HCT116 (cell line): ENCODE data around the gene KLHL6. TPM values are rescaled to one million over a fixed set of nuclear protein-coding genes. Genes with fewer than 3 reads are reported as not detected.

Experiments
- ATAC-seq: fragments of 200-7000 bp; cut with Tn5 transposase; 2 replicates; pipeline ENCODE4 v1.9.1; 2020; ENCODE audit warnings: mild to moderate bottlenecking, moderate library complexity
- BruUV-seq: library from RNA; stranded (reverse); fragments of 400-500 nt; replicated peaks from 2 replicates; lab custom pipeline; 2021; lab: Mats Ljungman, UMichigan
- CTCF ChIA-PET: fragments of 300-600 bp; sonication (Branson Sonifier 250); formaldehyde crosslinking; loops from one replicate; lab custom pipeline; 2021; ENCODE audit warnings: antibody characterized with exemption; lab: Charles Lee
- POLR2A ChIA-PET: fragments of 300-600, 350-600 bp; sonication (Branson Sonifier 250); formaldehyde crosslinking; loops from one replicate; lab custom pipeline; 2021; ENCODE audit warnings: antibody characterized with exemption; lab: Charles Lee
- RAD21 ChIA-PET, 2 experiments: fragments of 300-600 bp; sonication (Branson Sonifier 250); formaldehyde crosslinking; loops; one replicate each; lab custom pipeline; 2023; ENCODE audit warnings: low total read pairs in 2 of 2; ENCODE audit not compliant: uncharacterized antibody in 2 of 2, unreplicated experiment in 2 of 2, low non-redundant PET in 1 of 2; lab: Charles Lee
- DNase-seq: peaks from one replicate; pipeline ENCODE4 v3.0.0-alpha.2; 2010; ENCODE audit warnings: low read depth, low spot score
- H2AFZ ChIP-seq: fragments of 200-600 bp; shearing (Covaris generic), sonication (generic); 2 replicates; pipeline ENCODE4 v1.6.1; 2017; ENCODE audit warnings: low read depth, mixed run types, mixed read lengths, antibody characterized with exemption, low read length; ENCODE audit not compliant: poor library complexity, severe bottlenecking
- H3K27ac ChIP-seq: 2 replicates; pipeline ENCODE4 v1.5.1; 2012; ENCODE audit warnings: low read depth, low read length
- H3K27me3 ChIP-seq: fragments of 200-600 bp; sonication (generic); 2 replicates; pipeline ENCODE4 v1.6.1; 2016; ENCODE audit warnings: mixed run types, low read length, mixed read lengths; ENCODE audit not compliant: insufficient read depth
- H3K36me3 ChIP-seq, 2 experiments: fragments of 200-500 bp in 1 of 2; fragments of 200-600 bp in 1 of 2; sonication (Bioruptor generic) in 1 of 2; sonication (generic) in 1 of 2; 2 replicates each; pipeline versions ENCODE4 v1.5.1 to v1.6.1; 2014 to 2016; ENCODE audit warnings: low read length in 2 of 2, inconsistent platforms in 1 of 2, mixed read lengths in 1 of 2, mixed run types in 1 of 2; ENCODE audit not compliant: insufficient read depth in 2 of 2, control insufficient read depth in 1 of 2
- H3K4me1 ChIP-seq, 2 experiments: fragments of 200-600 bp in 1 of 2; sonication (generic) in 1 of 2; 2 replicates each; pipeline versions ENCODE4 v1.5.1 to v1.6.1; 2012 to 2017; ENCODE audit warnings: low read length in 2 of 2, inconsistent platforms in 1 of 2, mild to moderate bottlenecking in 1 of 2, mixed read lengths in 1 of 2, mixed run types in 1 of 2, moderate library complexity in 1 of 2; ENCODE audit not compliant: insufficient read depth in 2 of 2, control insufficient read depth in 1 of 2
- H3K4me2 ChIP-seq: fragments of 200-600 bp; sonication (generic); 2 replicates; pipeline ENCODE4 v1.6.1; 2017; ENCODE audit warnings: mixed run types, low read length, mixed read lengths
- H3K4me3 ChIP-seq, 2 experiments: fragments of 200-600 bp in 1 of 2; sonication (generic) in 1 of 2; replicated peaks in 1 of 2; 2 replicates each; pipeline ENCODE4 v1.5.1; 2011 to 2016; ENCODE audit warnings: low read length in 2 of 2, control low read depth in 1 of 2, low read depth in 1 of 2, mild to moderate bottlenecking in 1 of 2, mixed read lengths in 1 of 2, mixed run types in 1 of 2
- H3K79me2 ChIP-seq: fragments of 200-600 bp; sonication (generic); 2 replicates; pipeline ENCODE4 v1.6.1; 2017; ENCODE audit warnings: mild to moderate bottlenecking, mixed run types, low read length, moderate library complexity, mixed read lengths; ENCODE audit not compliant: insufficient read depth
- H3K9ac ChIP-seq: fragments of 200-600 bp; sonication (generic); 2 replicates; pipeline ENCODE4 v1.6.1; 2016; ENCODE audit warnings: low read length, mixed read lengths
- H3K9me2 ChIP-seq: fragments of 200-600 bp; sonication (generic), shearing (Covaris generic); 2 replicates; pipeline ENCODE4 v1.6.1; 2017; ENCODE audit warnings: mixed run types, mild to moderate bottlenecking, moderate library complexity; ENCODE audit not compliant: insufficient read depth
- H3K9me3 ChIP-seq, 2 experiments: fragments of 200-500 bp in 1 of 2; fragments of 200-600 bp in 1 of 2; sonication (Bioruptor generic) in 1 of 2; sonication (generic) in 1 of 2; 2 replicates each; pipeline ENCODE4 v1.6.1; 2014 to 2017; ENCODE audit warnings: low read length in 2 of 2, mixed read lengths in 2 of 2, inconsistent platforms in 1 of 2, low read depth in 1 of 2, mild to moderate bottlenecking in 1 of 2, mixed run types in 1 of 2, moderate library complexity in 1 of 2; ENCODE audit not compliant: control insufficient read depth in 1 of 2, insufficient read depth in 1 of 2
- H4K20me1 ChIP-seq: fragments of 200-600 bp; sonication (generic), shearing (Covaris generic); 2 replicates; pipeline ENCODE4 v1.6.1; 2017; ENCODE audit warnings: mixed run types, mild to moderate bottlenecking, moderate library complexity; ENCODE audit not compliant: insufficient read depth
- CBX3 ChIP-seq: IDR thresholded peaks from 2 replicates; pipeline ENCODE4 v1.6.1; 2012; ENCODE audit warnings: low read depth
- CEBPB ChIP-seq: IDR thresholded peaks from 2 replicates; pipeline ENCODE4 v1.6.1; 2012; ENCODE audit warnings: low read depth
- CTCF ChIP-seq, 3 experiments: fragments of 200-600 bp in 1 of 3; sonication (generic) in 1 of 3; IDR thresholded peaks in 2 of 3; conservative IDR thresholded peaks in 1 of 3; 2 replicates each; pipeline ENCODE4 v1.5.1; 2012 to 2017; ENCODE audit warnings: low read depth in 2 of 3, low read length in 2 of 3, antibody characterized with exemption in 1 of 3, borderline replicate concordance in 1 of 3, control low read depth in 1 of 3, mild to moderate bottlenecking in 1 of 3, mixed read lengths in 1 of 3, mixed run types in 1 of 3, moderate library complexity in 1 of 3; ENCODE audit not compliant: insufficient read depth in 1 of 3
- EGR1 ChIP-seq: IDR thresholded peaks from 2 replicates; pipeline ENCODE4 v1.6.1; 2012; ENCODE audit warnings: low read depth
- ELF1 ChIP-seq: IDR thresholded peaks from 2 replicates; pipeline ENCODE4 v1.6.1; 2012; ENCODE audit warnings: low read depth, borderline replicate concordance
- EZH2 ChIP-seq: fragments of 200-600 bp; sonication (generic); IDR thresholded peaks from 2 replicates; pipeline ENCODE4 v1.6.1; 2017; ENCODE audit warnings: antibody characterized with exemption, mixed run types
- JUND ChIP-seq: IDR thresholded peaks from 2 replicates; pipeline ENCODE4 v1.6.1; 2012
- MAX ChIP-seq: IDR thresholded peaks from 2 replicates; pipeline ENCODE4 v1.6.1; 2012
- REST ChIP-seq: IDR thresholded peaks from 2 replicates; pipeline ENCODE4 v1.6.1; 2012; ENCODE audit warnings: low read depth
- SIN3A ChIP-seq: IDR thresholded peaks from 2 replicates; pipeline ENCODE4 v1.6.1; 2012; ENCODE audit warnings: low read depth
- SP1 ChIP-seq: IDR thresholded peaks from 2 replicates; pipeline ENCODE4 v1.6.1; 2012; ENCODE audit warnings: low read depth
- SRF ChIP-seq: IDR thresholded peaks from 2 replicates; pipeline ENCODE4 v1.6.1; 2012; ENCODE audit warnings: low read depth
- YY1 ChIP-seq: IDR thresholded peaks from 2 replicates; pipeline ENCODE4 v1.6.1; 2011; ENCODE audit warnings: low read length, low read depth, moderate library complexity, mild to moderate bottlenecking; ENCODE audit not compliant: insufficient replicate concordance; ENCODE audit errors: extremely low read depth
- intact Hi-C: fragments of 100-400 bp; cut with micrococcal nuclease; formaldehyde crosslinking; loops from 2 replicates; pipeline ENCODE4 v1.10.0; 2022
- total RNA-seq: library from RNA; stranded (reverse); gene quantifications from one replicate; pipeline ENCODE4 v1.2.1, GENCODE V29; 2021; ENCODE audit not compliant: unreplicated experiment

Gene KLHL6
- total RNA-seq, 1 experiment from 2014 or later = 0.15 TPM

GRCh38 chr3:183553334-183554026, 2.0 kb downstream of the KLHL6 start:
- H3K9me3 ChIP-seq = no peaks in the 10 kb centered on the region
- H2AFZ ChIP-seq = no peak overlapping the region
- ATAC-seq (no peak), DNase-seq (no peak)
- H3K4me2 ChIP-seq = no peak overlapping the region
- no peaks in the 10 kb centered on the region for H3K79me2 ChIP-seq
- H3K36me3 ChIP-seq = no peaks in the 10 kb centered on the region
- TF ChIP-seq ELF1 (no peak), SIN3A (no peak), YY1 (no peak), CBX3 (no peak), CTCF (IDR thresholded peaks at IDR 0.05 in 2 of 3, conservative IDR thresholded peaks at IDR 0.05 in 1 of 3; ENCODE audit: borderline replicate concordance in 1 of 3, insufficient read depth in 1 of 3, low read depth in 2 of 3, low read length in 2 of 3) (no peak), SP1 (no peak)
- H3K27ac ChIP-seq = no peak overlapping the region
- no peak overlapping the region for H3K4me3 ChIP-seq
- H3K9ac ChIP-seq = no peak overlapping the region
- POLR2A ChIA-PET = no interaction called here
- CTCF ChIA-PET = no interaction called here
- 0 out of 4 replicates have a peak, but pooled peaks cover 0 to under 1% of the 10 kb centered on the region in 2 experiments for H3K4me1 ChIP-seq
- intact Hi-C loops = no loop called here
- no TSS peak for BruUV-seq
- no peaks in the 10 kb centered on the region for H3K27me3 ChIP-seq
- H4K20me1 ChIP-seq = no peaks in the 10 kb centered on the region
- H3K9me2 ChIP-seq = no peaks in the 10 kb centered on the region
- RAD21 ChIA-PET = no interaction called here

- no peak overlapping the region for H2AFZ ChIP-seq
- intact Hi-C loops = no loop called here
- ATAC-seq (no peak), DNase-seq (no peak)
- ChIA-PET POLR2A (no interaction called here), RAD21 (no interaction called here), CTCF (no interaction called here)
- H3K4me3 ChIP-seq = no peak overlapping the region
- H3K79me2 ChIP-seq = no peaks in the 10 kb centered on the region
- H3K27ac ChIP-seq = no peak overlapping the region
- H3K9me3 ChIP-seq = no peaks in the 10 kb centered on the region
- 0 out of 4 replicates have a peak, but pooled peaks cover 0 to 3% of the 10 kb centered on the region in 2 experiments for H3K4me1 ChIP-seq
- no peaks in the 10 kb centered on the region for H3K9me2 ChIP-seq
- no peaks in the 10 kb centered on the region for H4K20me1 ChIP-seq
- BruUV-seq = no TSS peak
- H3K27me3 ChIP-seq = no peaks in the 10 kb centered on the region
- no peak overlapping the region for H3K9ac ChIP-seq
- H3K4me2 ChIP-seq = no peak overlapping the region
- no peaks in the 10 kb centered on the region for H3K36me3 ChIP-seq
- TF ChIP-seq JUND (no peak), EZH2 (no peak), EGR1 (no peak), SRF (no peak), ELF1 (no peak), REST (no peak), MAX (no peak), CEBPB (no peak), SP1 (no peak), YY1 (no peak), CBX3 (no peak)
Measured at GRCh38 chr3:183551930-183552329, 3.6 kb downstream of the KLHL6 start.
